Skeletal muscle tissue (tissue), 4 donors: Measurements from ENCODE around the gene PPP2R2B. TPM values are rescaled to one million over a fixed set of nuclear protein-coding genes. Genes with fewer than 3 reads are reported as not detected.

Experiments
- H3K27ac ChIP-seq: one replicate; pipeline ENCODE4 v1.7.0; 2013; ENCODE audit warnings: mild to moderate bottlenecking, low read depth, low read length, inconsistent platforms
- H3K27me3 ChIP-seq, 3 donors: one replicate each; pipeline ENCODE4 v1.7.0; 2013; ENCODE audit warnings: low read length in 3 of 3; ENCODE audit not compliant: control insufficient read depth in 3 of 3, insufficient read depth in 3 of 3
- H3K36me3 ChIP-seq, 3 donors: one replicate each; pipeline ENCODE4 v1.7.0; 2013; ENCODE audit warnings: low read length in 3 of 3; ENCODE audit not compliant: control insufficient read depth in 3 of 3, insufficient read depth in 3 of 3
- H3K4me1 ChIP-seq, 3 donors: one replicate each; pipeline ENCODE4 v1.7.0; 2013; ENCODE audit warnings: low read length in 3 of 3, mild to moderate bottlenecking in 3 of 3; ENCODE audit not compliant: control insufficient read depth in 3 of 3, insufficient read depth in 3 of 3
- H3K4me3 ChIP-seq, 3 donors: one replicate each; pipeline ENCODE4 v1.7.0; 2013; ENCODE audit warnings: low read length in 3 of 3
- H3K9ac ChIP-seq, 3 donors: one replicate each; pipeline ENCODE4 v1.7.0; 2013; ENCODE audit warnings: low read length in 3 of 3, mild to moderate bottlenecking in 3 of 3, moderate library complexity in 2 of 3, low read depth in 1 of 3
- H3K9me3 ChIP-seq, 3 donors: one replicate each; pipeline ENCODE4 v1.7.0; 2013; ENCODE audit warnings: low read length in 3 of 3; ENCODE audit not compliant: control insufficient read depth in 3 of 3
- total RNA-seq: library from RNA; depleted of rRNA; stranded (reverse); fragments of >200 nt; gene quantifications from one replicate; pipeline ENCODE4 v1.2.3, GENCODE V29; 2014
- donor health status: Osteomylitis.

The PPP2R2B gene
- total RNA-seq, 1 donor from 2014 or later = 4.7 TPM

DNA sequence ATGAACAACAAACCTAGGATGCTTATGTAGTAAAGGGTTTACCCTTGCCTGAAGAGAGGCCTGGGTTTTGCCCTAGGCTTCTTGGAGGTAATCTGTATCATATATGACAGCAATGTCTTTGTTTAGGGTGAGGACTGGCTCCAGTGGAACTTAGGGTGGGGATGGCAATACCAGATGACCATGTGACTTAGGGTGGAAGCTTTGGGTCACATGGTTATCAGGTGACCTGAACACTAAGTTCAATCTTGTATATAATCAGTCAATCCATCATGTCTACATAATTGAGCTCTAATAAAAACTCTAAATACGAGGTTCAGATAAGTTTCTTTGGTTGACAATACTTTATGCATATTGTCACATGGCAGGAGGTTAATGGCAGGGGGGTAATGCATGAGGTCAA, 10.6 kb upstream of the PPP2R2B start:
- Histone ChIP-seq H3K27ac (no peak overlapping the region), H3K9me3 (no peaks in the 10 kb centered on the region), H3K36me3 (no peaks in the 10 kb centered on the region), H3K27me3 (no peaks in the 10 kb centered on the region), H3K4me1 (no peaks in the 10 kb centered on the region), H3K4me3 (no peak overlapping the region), H3K9ac (no peak overlapping the region)

DNA sequence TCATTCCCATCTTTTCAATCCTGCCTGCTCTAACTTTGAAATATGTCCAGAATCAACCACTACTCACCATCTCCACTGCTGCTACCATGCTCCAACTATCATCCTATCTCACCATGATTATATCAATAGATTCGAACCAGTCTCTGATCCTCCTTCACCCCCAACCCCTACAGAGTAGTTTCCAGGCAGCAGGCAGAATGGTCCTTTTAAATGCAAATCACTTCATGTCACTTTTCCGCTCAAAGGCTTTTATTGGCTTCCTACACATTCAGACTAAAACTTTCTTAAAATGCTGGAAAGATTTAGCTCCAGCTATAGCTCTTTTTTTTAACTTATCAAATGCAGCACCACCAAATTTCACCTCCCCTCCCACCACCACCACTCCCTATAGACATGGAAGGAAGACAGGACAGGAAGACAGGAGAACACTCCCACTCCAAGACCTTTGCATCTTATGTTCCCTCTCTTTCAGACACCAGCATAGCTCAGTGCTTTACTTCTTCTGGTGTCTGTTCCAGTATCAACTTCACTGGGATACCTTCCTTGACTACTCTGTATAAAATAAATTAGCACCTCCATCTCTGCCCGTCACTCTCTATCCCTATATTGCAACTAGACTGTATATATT, 9.9 kb upstream of the PPP2R2B start:
- H3K36me3 ChIP-seq = no peaks in the 10 kb centered on the region
- H3K4me1 ChIP-seq = no peaks in the 10 kb centered on the region
- no peaks in the 10 kb centered on the region for H3K27me3 ChIP-seq
- no peak overlapping the region for H3K4me3 ChIP-seq
- no peak overlapping the region for H3K9ac ChIP-seq
- no peak overlapping the region for H3K27ac ChIP-seq
- H3K9me3 ChIP-seq = no peaks in the 10 kb centered on the region

DNA sequence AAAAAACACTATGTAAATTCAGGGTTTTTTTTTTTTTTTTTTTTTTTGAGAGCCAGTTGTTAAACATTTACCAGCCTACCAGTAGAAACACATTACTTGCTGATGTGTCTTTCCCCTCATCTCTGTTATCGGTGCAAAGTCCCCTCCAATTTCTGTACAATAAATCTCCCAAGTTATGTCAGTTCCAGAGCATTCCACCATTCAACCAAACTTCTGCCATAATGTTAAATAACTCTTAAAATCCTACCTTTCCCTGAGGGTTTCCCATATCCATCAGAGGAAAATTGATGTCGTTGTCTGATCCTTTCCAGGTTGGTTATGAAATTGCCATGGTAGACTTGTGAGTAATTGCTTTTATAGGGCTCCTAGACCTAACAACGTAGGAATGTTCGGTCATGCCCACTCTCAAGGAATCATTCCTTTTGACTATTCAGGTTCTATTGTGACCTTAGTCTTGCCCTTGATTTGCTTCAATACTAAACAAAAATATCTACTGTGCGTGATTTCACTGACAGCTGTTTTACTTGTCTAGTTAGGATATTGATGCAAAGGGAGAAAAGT, 5.6 kb upstream of the PPP2R2B start:
- H3K9ac ChIP-seq = no peak overlapping the region
- no peaks in the 10 kb centered on the region for H3K36me3 ChIP-seq
- peaks cover 2 to 7% (median 6%) of the 10 kb centered on the region in 3 donors for H3K27me3 ChIP-seq
- H3K9me3 ChIP-seq = no peaks in the 10 kb centered on the region
- H3K4me1 ChIP-seq = no peaks in the 10 kb centered on the region
- no peak overlapping the region for H3K4me3 ChIP-seq
- H3K27ac ChIP-seq = no peak overlapping the region

- Histone ChIP-seq H3K27me3 (peaks cover 9 to 13% (median 12%) of the 10 kb centered on the region in 3 donors), H3K9me3 (no peaks in the 10 kb centered on the region), H3K4me3 (no peak overlapping the region), H3K27ac (no peak overlapping the region), H3K4me1 (peaks cover 3 to 5% (median 4%) of the 10 kb centered on the region in 3 donors), H3K36me3 (no peaks in the 10 kb centered on the region), H3K9ac (no peak overlapping the region)
Measured at GRCh38 chr5:146883511-146883910, 5.0 kb upstream of the PPP2R2B start.

DNA sequence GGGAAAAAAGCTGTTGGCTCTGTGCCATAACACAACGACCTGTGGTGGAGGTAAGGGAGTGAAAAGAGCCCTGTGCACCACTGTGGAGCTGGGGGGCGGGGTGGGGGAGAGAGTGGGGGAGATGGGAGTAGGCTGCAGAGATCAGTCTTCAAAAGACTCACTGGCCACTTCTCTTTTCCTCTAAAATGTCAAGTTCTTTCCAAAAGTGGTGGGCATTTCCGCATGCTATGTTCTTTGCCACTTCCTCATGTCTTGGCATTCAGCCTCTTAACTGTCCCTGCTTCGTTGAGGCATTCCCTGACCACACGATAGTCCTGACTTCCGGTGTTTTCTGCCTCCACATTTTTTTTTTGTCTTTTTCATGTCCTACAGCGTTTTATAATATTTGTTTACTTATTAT, 2.4 kb upstream of the PPP2R2B start:
- Histone ChIP-seq H3K27ac (no peak overlapping the region), H3K4me1 (peaks cover 11 to 17% (median 12%) of the 10 kb centered on the region in 3 donors), H3K4me3 (no peak overlapping the region), H3K36me3 (no peaks in the 10 kb centered on the region), H3K9me3 (no peaks in the 10 kb centered on the region), H3K9ac (no peak overlapping the region), H3K27me3 (peaks cover 28 to 32% (median 28%) of the 10 kb centered on the region in 3 donors)

GRCh38 chr5:146877783-146878475, 628 bp downstream of the PPP2R2B start:
- Histone ChIP-seq H3K27me3 (peaks cover 28 to 32% (median 29%) of the 10 kb centered on the region in 3 donors), H3K9me3 (no peaks in the 10 kb centered on the region), H3K9ac (no peak overlapping the region), H3K4me3 (peak overlapping the region; percentile 44 to 66 (median 59)), H3K27ac (no peak overlapping the region), H3K36me3 (no peaks in the 10 kb centered on the region), H3K4me1 (peaks cover 11 to 17% (median 12%) of the 10 kb centered on the region in 3 donors)

- H3K27ac ChIP-seq = no peak overlapping the region
- H3K36me3 ChIP-seq = no peaks in the 10 kb centered on the region
- H3K4me3 ChIP-seq = peak overlapping the region; percentile 44 to 49 (median 48)
- H3K4me1 ChIP-seq = peaks cover 11 to 17% (median 12%) of the 10 kb centered on the region in 3 donors
- peak overlapping the region in 1 of 3 donors; percentile 33 for H3K9ac ChIP-seq
- peaks cover 28 to 32% (median 29%) of the 10 kb centered on the region in 3 donors for H3K27me3 ChIP-seq
- no peaks in the 10 kb centered on the region for H3K9me3 ChIP-seq
Measured at GRCh38 chr5:146877178-146877681, 1.3 kb downstream of the PPP2R2B start.

- H3K9ac ChIP-seq = no peak overlapping the region
- H3K27ac ChIP-seq = no peak overlapping the region
- H3K36me3 ChIP-seq = no peaks in the 10 kb centered on the region
- peaks cover 15 to 19% (median 17%) of the 10 kb centered on the region in 3 donors for H3K27me3 ChIP-seq
- H3K9me3 ChIP-seq = no peaks in the 10 kb centered on the region
- peaks cover 8 to 12% (median 8%) of the 10 kb centered on the region in 3 donors for H3K4me1 ChIP-seq
- H3K4me3 ChIP-seq = no peak overlapping the region
Measured at GRCh38 chr5:146873186-146873917, 5.2 kb downstream of the PPP2R2B start.

DNA sequence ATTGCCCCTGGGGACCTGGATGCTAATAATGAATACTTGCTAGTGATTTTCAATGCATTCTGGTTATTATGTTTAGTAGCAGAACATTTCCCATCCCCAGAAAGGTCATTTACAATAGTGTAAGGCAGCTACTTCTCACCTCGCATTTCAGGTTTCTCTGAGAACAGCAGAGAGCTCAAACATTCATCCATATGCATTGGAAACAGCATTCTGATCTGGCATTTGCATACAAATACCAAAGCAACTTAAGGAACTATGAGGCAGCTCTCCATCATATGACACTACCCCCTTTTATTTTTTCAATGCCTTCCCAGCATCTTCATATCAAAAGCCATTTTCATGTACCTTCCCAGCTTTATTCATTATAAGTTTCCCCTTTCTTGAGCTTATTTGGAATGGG, 6.4 kb downstream of the PPP2R2B start:
- H3K9me3 ChIP-seq = no peaks in the 10 kb centered on the region
- peaks cover 8 to 12% (median 9%) of the 10 kb centered on the region in 3 donors for H3K27me3 ChIP-seq
- H3K4me1 ChIP-seq = peaks cover 0 to 3% (median 3%) of the 10 kb centered on the region in 3 donors
- no peak overlapping the region for H3K27ac ChIP-seq
- no peak overlapping the region for H3K9ac ChIP-seq
- H3K4me3 ChIP-seq = no peak overlapping the region
- no peaks in the 10 kb centered on the region for H3K36me3 ChIP-seq
